IgD-negative memory B cell (primary cell): ENCODE results near the gene KHSRP. TPM values are rescaled to one million over a fixed set of nuclear protein-coding genes. Genes with fewer than 3 reads are reported as not detected.

Experiments used
- H3K27ac Mint-ChIP-seq, 3 donors: one replicate each; pipeline ENCODE4 v1.8.0; 2020 to 2022; ENCODE audit warnings: mild to moderate bottlenecking in 3 of 3, mixed read lengths in 3 of 3, moderate library complexity in 1 of 3
- H3K27me3 Mint-ChIP-seq: one replicate; pipeline ENCODE4 v1.8.0; 2021; ENCODE audit warnings: mixed read lengths
- H3K36me3 Mint-ChIP-seq: one replicate; pipeline ENCODE4 v1.8.0; 2020; ENCODE audit warnings: mild to moderate bottlenecking, mixed read lengths
- H3K4me1 Mint-ChIP-seq, 3 donors: one replicate each; pipeline ENCODE4 v1.8.0; 2020 to 2022; ENCODE audit warnings: mixed read lengths in 3 of 3, mild to moderate bottlenecking in 1 of 3
- H3K4me3 Mint-ChIP-seq, 4 donors: one replicate each; pipeline ENCODE4 v1.8.0; 2020 to 2022; ENCODE audit warnings: mild to moderate bottlenecking in 4 of 4, mixed read lengths in 4 of 4, moderate library complexity in 3 of 4
- H3K9me3 Mint-ChIP-seq, 3 donors: one replicate each; pipeline ENCODE4 v1.8.0; 2020 to 2021; ENCODE audit warnings: mixed read lengths in 3 of 3, mild to moderate bottlenecking in 1 of 3
- polyA plus RNA-seq: library from polyadenylated mRNA; unstranded; fragments of 300-500 nt; fragmentation: Illumina TruSeq; gene quantifications from one replicate; pipeline ENCODE4 v1.2.3, GENCODE V29; 2021

The KHSRP gene
- polyA plus RNA-seq, 1 donor from 2014 or later = 18.7 TPM

GRCh38 chr19:6374711-6375410 lies 49.8 kb downstream of the KHSRP start:
- H3K9me3 Mint-ChIP-seq = no peaks in the 10 kb centered on the region
- peak overlapping the region in 1 of 4 donors; percentile 9 for H3K4me3 Mint-ChIP-seq
- peaks cover 4 to 8% (median 5%) of the 10 kb centered on the region in 3 donors for H3K4me1 Mint-ChIP-seq
- no peak overlapping the region for H3K27ac Mint-ChIP-seq
- peaks cover 2% of the 10 kb centered on the region for H3K36me3 Mint-ChIP-seq
- H3K27me3 Mint-ChIP-seq = no peaks in the 10 kb centered on the region

- Mint-ChIP-seq H3K27me3 (no peaks in the 10 kb centered on the region), H3K36me3 (no peaks in the 10 kb centered on the region), H3K9me3 (no peaks in the 10 kb centered on the region), H3K4me1 (peaks cover 4 to 8% (median 5%) of the 10 kb centered on the region in 3 donors), H3K27ac (peak overlapping the region in 1 of 3 donors; percentile 62), H3K4me3 (peak overlapping the region in 1 of 4 donors; percentile 90)
Measured at GRCh38 chr19:6374161-6374709, 50.4 kb downstream of the KHSRP start.

DNA sequence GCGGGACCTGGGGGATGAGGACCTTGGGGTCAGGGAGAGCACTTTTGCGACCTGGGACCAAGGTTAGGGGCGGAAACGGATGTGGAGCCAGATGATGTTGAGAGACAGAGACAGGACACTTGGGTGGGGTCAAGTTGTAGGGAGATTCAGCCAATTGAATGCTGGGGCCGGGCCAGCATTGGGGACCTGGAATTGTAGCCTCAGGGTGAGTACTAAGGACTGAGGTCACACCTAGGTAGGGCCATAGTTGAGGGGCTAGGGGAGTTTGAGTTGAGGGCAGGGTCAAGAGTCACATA lies 50.9 kb downstream of the KHSRP start:
- H3K4me3 Mint-ChIP-seq = peak overlapping the region; percentile 80 to 95 (median 90)
- H3K27ac Mint-ChIP-seq = peak overlapping the region; percentile 62 to 75 (median 67)
- H3K36me3 Mint-ChIP-seq = no peaks in the 10 kb centered on the region
- peaks cover 4 to 8% (median 5%) of the 10 kb centered on the region in 3 donors for H3K4me1 Mint-ChIP-seq
- no peaks in the 10 kb centered on the region for H3K27me3 Mint-ChIP-seq
- no peaks in the 10 kb centered on the region for H3K9me3 Mint-ChIP-seq

GRCh38 chr19:6373096-6373812 lies 51.4 kb downstream of the KHSRP start:
- H3K4me3 Mint-ChIP-seq = peak overlapping the region; percentile 80 to 95 (median 90)
- peaks cover 4 to 8% (median 5%) of the 10 kb centered on the region in 3 donors for H3K4me1 Mint-ChIP-seq
- no peaks in the 10 kb centered on the region for H3K9me3 Mint-ChIP-seq
- H3K27ac Mint-ChIP-seq = peak overlapping the region; percentile 62 to 96 (median 75)
- peaks cover 2% of the 10 kb centered on the region for H3K36me3 Mint-ChIP-seq
- H3K27me3 Mint-ChIP-seq = no peaks in the 10 kb centered on the region

GRCh38 chr19:6372594-6373095 lies 52.0 kb downstream of the KHSRP start, which contains the start of gene ALKBH7:
Gene ALKBH7, plus strand, starts transcription at chr19:6372794. Its CDS starts 27 bp downstream, at chr19:6372821.
- Mint-ChIP-seq H3K4me3 (peak within 1 kb of the TSS; percentile 80 to 95 (median 90)), H3K27ac (peak within 1 kb of the TSS; percentile 17 to 96 (median 75)), H3K36me3 (peaks cover 4% of the 10 kb centered on the region), H3K27me3 (no peaks in the 10 kb centered on the region), H3K4me1 (peaks cover 4 to 8% (median 5%) of the 10 kb centered on the region in 3 donors), H3K9me3 (no peaks in the 10 kb centered on the region)

DNA sequence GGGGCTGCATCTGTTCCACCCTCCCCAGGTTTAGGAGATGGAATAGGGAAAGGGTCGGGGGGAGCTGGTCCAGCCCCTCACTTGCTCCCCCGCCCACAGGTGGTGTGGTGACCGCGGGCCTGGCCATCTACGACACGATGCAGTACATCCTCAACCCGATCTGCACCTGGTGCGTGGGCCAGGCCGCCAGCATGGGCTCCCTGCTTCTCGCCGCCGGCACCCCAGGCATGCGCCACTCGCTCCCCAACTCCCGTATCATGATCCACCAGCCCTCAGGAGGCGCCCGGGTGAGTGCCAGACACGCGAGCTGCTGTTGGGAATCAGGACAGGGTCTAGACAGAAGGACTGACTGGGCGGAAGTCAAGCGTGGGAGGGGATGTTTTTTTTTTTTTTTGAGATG lies 60.3 kb downstream of the KHSRP start:
- Mint-ChIP-seq H3K4me1 (peaks cover 5 to 13% (median 8%) of the 10 kb centered on the region in 3 donors), H3K4me3 (peak overlapping the region in 1 of 4 donors; percentile 8), H3K27me3 (peaks cover 1% of the 10 kb centered on the region), H3K9me3 (no peaks in the 10 kb centered on the region), H3K27ac (no peak overlapping the region), H3K36me3 (peaks cover 12% of the 10 kb centered on the region)

Other genes starting within 250 kb of the KHSRP start
- gene MLLT1, start 144.8 kb downstream of the KHSRP start, polyA plus RNA-seq = 1.7 TPM
- not detected for gene ACER1, start 91.2 kb downstream of the KHSRP start, polyA plus RNA-seq
- 103 TPM for gene CLPP, start 63.3 kb downstream of the KHSRP start, polyA plus RNA-seq
- 96.4 TPM for gene ALKBH7, start 52.0 kb downstream of the KHSRP start, polyA plus RNA-seq
- gene PSPN, start 48.9 kb downstream of the KHSRP start, polyA plus RNA-seq = 0.65 TPM
- 25.4 TPM for gene GTF2F1, start 31.6 kb downstream of the KHSRP start, polyA plus RNA-seq
- gene SLC25A41, start 9.0 kb upstream of the KHSRP start, polyA plus RNA-seq = not detected
- gene SLC25A23, start 35.0 kb upstream of the KHSRP start, polyA plus RNA-seq = 28.2 TPM
- gene CRB3, start 39.5 kb upstream of the KHSRP start, polyA plus RNA-seq = 4.2 TPM
- 80.7 TPM for gene DENND1C, start 57.0 kb upstream of the KHSRP start, polyA plus RNA-seq
- gene TUBB4A, start 77.5 kb upstream of the KHSRP start, polyA plus RNA-seq = 14.6 TPM
- 14.7 TPM for gene TNFSF9, start 106.2 kb upstream of the KHSRP start, polyA plus RNA-seq
- 28.4 TPM for gene CD70, start 166.3 kb upstream of the KHSRP start, polyA plus RNA-seq
- 0.25 TPM for gene TNFSF14, start 245.3 kb upstream of the KHSRP start, polyA plus RNA-seq